Bronchial smooth muscle cell (primary cell): ENCODE data around the gene ARL6IP4. TPM values are rescaled to one million over a fixed set of nuclear protein-coding genes. Genes with fewer than 3 reads are reported as not detected.

ENCODE experiments used
- total RNA-seq: library from RNA; depleted of rRNA; stranded (reverse); fragments of >200 nt; gene quantifications from 2 replicates; pipeline ENCODE4 v1.2.1, GENCODE V29; 2014

ARL6IP4 gene
- total RNA-seq = 233 and 240 TPM in 2 replicates

GRCh38 chr12:122980183-122981035, at the start of gene ARL6IP4:
ARL6IP4 (plus strand) TSS chr12:122980681; CDS start chr12:122981140, 459 bp downstream.

GRCh38 chr12:122965851-122966742, 14.4 kb upstream of the ARL6IP4 start, which contains the start of gene ABCB9:
ABCB9 (minus strand) TSS chr12:122966463; CDS start chr12:122960235, 6,228 bp downstream.

GRCh38 chr12:122974892-122975789, 5.3 kb upstream of the ARL6IP4 start, which contains the start of gene OGFOD2:
OGFOD2 (plus strand) TSS chr12:122975244; CDS start chr12:122975252, 8 bp downstream.

Other genes starting within 250 kb of the ARL6IP4 start
- gene HCAR1, start 249.8 kb upstream of the ARL6IP4 start, total RNA-seq = under 0.01 and 0.17 TPM in 2 replicates
- gene DENR, start 227.9 kb upstream of the ARL6IP4 start, total RNA-seq = 20.2 and 36.1 TPM in 2 replicates
- gene CCDC62, start 206.1 kb upstream of the ARL6IP4 start, total RNA-seq = 0.47 and 1.3 TPM in 2 replicates
- gene HIP1R, start 145.2 kb upstream of the ARL6IP4 start, total RNA-seq = 16.2 and 23.8 TPM in 2 replicates
- 7.6 and 8.5 TPM in 2 replicates for gene VPS37B, start 84.6 kb upstream of the ARL6IP4 start, total RNA-seq
- 11.3 and 12.9 TPM in 2 replicates for gene ABCB9, start 14.2 kb upstream of the ARL6IP4 start, total RNA-seq
- 7.7 and 8.7 TPM in 2 replicates for gene OGFOD2, start 5.4 kb upstream of the ARL6IP4 start, total RNA-seq
- 7.3 and 10.2 TPM in 2 replicates for gene PITPNM2, start 170.4 kb downstream of the ARL6IP4 start, total RNA-seq